K562 (cell line): ENCODE results near the gene RCE1. TPM values are rescaled to one million over a fixed set of nuclear protein-coding genes. Genes with fewer than 3 reads are reported as not detected.

Experiments used
- ATF1 ChIP-seq, 2 experiments: fragments of 450-650 bp in 1 of 2; IDR thresholded peaks; 2 replicates each; pipeline ENCODE4 v1.6.1; 2016; ENCODE audit warnings: missing compliant biosample characterization in 1 of 2, missing genetic modification characterization in 1 of 2
- RAD21 ChIP-seq, 2 experiments: fragments of 250-450 bp in 1 of 2; fragments of 450-650 bp in 1 of 2; sonication (Bioruptor Pico) in 1 of 2; formaldehyde crosslinking in 1 of 2; IDR thresholded peaks in 1 of 2; conservative IDR thresholded peaks in 1 of 2; 2 replicates each; pipeline versions ENCODE4 v1.4.0 to v1.8.0; 2020 to 2022; ENCODE audit warnings: mild to moderate bottlenecking in 2 of 2, moderate library complexity in 1 of 2
- RAD51 ChIP-seq: fragments of 450-650 bp; IDR thresholded peaks from 2 replicates; pipeline ENCODE4 v1.7.1; 2016; ENCODE audit warnings: low read depth, mild to moderate bottlenecking, borderline replicate concordance
- STAG1 ChIP-seq: sonication (generic); formaldehyde crosslinking; IDR thresholded peaks from 2 replicates; pipeline ENCODE4 v1.5.0; 2020; ENCODE audit warnings: missing genetic modification reagents, borderline replicate concordance
- polyA plus RNA-seq, 8 experiments: library from polyadenylated mRNA; depleted of rRNA in 4 of 8; stranded (reverse) in 5 of 8; unstranded in 3 of 8; fragments of >200 nt; fragmentation: Nextera tagmentation in 2 of 8; fragmentation: Illumina TruSeq in 1 of 8; extraction: Ambion mirVana in 2 of 8; extraction: Trizol in 1 of 8; gene quantifications; 2 replicates each; pipeline versions ENCODE4 v1.2.1 to v1.2.3, GENCODE V29; 2011 to 2014; ENCODE audit warnings: inconsistent platforms in 1 of 8, missing spikeins in 1 of 8
- total RNA-seq, 7 experiments: library from RNA; depleted of rRNA in 6 of 7; stranded (reverse); fragments of >200 nt in 6 of 7; fragmentation: Illumina TruSeq in 2 of 7; extraction: Trizol in 2 of 7; gene quantifications; 2 replicates each; pipeline versions ENCODE4 v1.2.1 to v1.2.3, GENCODE V29; 2011 to 2021; ENCODE audit warnings: low replicate concordance in 1 of 7
- TF ChIP-seq, protein P1 (sequence below): fragments of 450-650 bp; IDR thresholded peaks from 2 replicates; pipeline ENCODE4 v1.6.1; 2016; ENCODE audit warnings: antibody characterized with exemption
- TF ChIP-seq, protein P2 (sequence below), 2 experiments: fragments of 450-650 bp; conservative IDR thresholded peaks; 2 replicates each; pipeline ENCODE4 v1.6.1; 2017; ENCODE audit warnings: mild to moderate bottlenecking in 2 of 2, moderate library complexity in 2 of 2

The RCE1 gene
- total and polyA plus RNA-seq, 9 of the 15 experiments (the other 6 are each of a cell fraction or from before 2014, with no cell fraction given) = 0.75 to 41.5 (median 15.1) TPM

DNA sequence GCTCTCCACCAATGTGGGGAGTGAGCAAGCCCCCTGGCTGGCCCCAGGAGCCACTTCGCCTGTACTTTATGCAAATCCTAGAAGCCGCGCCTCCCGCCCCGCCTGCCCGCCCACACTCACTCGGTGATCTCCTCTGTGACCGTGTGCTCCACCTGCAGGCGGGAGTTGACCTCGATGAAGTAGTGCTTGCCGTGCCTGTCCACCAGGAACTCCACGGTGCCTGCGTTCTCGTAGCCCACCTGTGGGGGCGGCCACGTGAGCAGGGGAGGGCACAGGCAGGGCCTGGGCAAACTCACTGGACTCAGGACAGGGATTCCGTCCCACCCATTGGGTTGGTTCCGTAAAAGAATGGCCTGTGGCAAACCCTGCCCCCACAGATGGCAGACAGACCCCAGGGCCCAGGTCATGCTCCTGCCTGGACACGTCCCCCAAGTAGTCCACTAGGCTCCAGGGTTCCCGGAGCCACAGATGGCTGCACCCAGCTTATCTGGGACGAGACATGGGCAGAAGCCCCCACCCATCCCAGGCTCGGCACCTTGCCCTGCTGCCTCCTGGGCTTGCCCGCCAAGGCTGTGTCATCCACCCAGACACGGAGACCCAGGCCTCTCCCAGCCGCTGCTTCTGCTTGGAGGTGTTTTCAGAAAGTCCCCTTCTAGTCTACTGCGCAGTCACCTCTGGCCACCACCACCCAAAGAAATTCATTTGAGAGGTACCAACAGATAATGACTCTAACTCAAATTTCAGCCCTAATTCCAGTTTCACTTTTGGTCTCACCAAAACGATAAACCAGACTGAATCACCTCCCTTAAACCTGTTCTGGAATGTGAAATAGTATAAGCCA lies 25.7 kb downstream of the RCE1 start (continued):
- 0 out of 2 replicates have a peak, but pooled peaks have one; percentile 10 for TF ChIP-seq STAG1 (CRISPR knock-in tag)
- TF ChIP-seq, protein P1, sequence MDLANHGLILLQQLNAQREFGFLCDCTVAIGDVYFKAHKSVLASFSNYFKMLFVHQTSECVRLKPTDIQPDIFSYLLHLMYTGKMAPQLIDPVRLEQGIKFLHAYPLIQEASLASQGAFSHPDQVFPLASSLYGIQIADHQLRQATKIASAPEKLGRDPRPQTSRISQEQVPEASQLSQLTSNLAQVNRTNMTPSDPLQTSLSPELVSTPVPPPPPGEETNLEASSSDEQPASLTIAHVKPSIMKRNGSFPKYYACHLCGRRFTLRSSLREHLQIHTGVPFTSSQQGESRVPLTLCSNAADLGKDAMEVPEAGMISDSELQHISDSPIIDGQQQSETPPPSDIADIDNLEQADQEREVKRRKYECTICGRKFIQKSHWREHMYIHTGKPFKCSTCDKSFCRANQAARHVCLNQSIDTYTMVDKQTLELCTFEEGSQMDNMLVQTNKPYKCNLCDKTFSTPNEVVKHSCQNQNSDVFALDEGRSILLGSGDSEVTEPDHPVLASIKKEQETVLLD = peak; percentile 69; the same call in 1 of the 2 replicates
- TF ChIP-seq, protein P2, sequence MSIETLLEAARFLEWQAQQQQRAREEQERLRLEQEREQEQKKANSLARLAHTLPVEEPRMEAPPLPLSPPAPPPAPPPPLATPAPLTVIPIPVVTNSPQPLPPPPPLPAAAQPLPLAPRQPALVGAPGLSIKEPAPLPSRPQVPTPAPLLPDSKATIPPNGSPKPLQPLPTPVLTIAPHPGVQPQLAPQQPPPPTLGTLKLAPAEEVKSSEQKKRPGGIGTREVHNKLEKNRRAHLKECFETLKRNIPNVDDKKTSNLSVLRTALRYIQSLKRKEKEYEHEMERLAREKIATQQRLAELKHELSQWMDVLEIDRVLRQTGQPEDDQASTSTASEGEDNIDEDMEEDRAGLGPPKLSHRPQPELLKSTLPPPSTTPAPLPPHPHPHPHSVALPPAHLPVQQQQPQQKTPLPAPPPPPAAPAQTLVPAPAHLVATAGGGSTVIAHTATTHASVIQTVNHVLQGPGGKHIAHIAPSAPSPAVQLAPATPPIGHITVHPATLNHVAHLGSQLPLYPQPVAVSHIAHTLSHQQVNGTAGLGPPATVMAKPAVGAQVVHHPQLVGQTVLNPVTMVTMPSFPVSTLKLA (conservative IDR thresholded peaks at IDR 0.05) = peak in 1 of 2 experiments; percentile 41; a peak in 1 of 4 replicates
- TF ChIP-seq RAD21 (CRISPR knock-in tag; conservative IDR thresholded peaks at IDR 0.05 in 1 of 2, IDR thresholded peaks at IDR 0.05 in 1 of 2) = peak; percentile 44 to 64
- no peak for TF ChIP-seq ATF1 (CRISPR knock-in tag; IDR thresholded peaks at IDR 0.05)
- TF ChIP-seq ATF1 (tag; IDR thresholded peaks at IDR 0.05) = 0 out of 2 replicates have a peak, but pooled peaks have one; percentile 23
- peak; percentile 11; the same call in 1 of the 2 replicates for TF ChIP-seq RAD51
